LNCAP (cell line): ENCODE measurements around the gene TNFRSF13B.

ENCODE experiments used
- CTCF ChIP-seq: fragments of 450-650 bp; IDR thresholded peaks from 2 replicates; pipeline ENCODE4 v1.5.1; 2017; ENCODE audit warnings: mild to moderate bottlenecking

The TNFRSF13B gene

GRCh38 chr17:16919663-16920627 is 52.0 kb downstream of the TNFRSF13B start:
- TF ChIP-seq CTCF, result no peak

GRCh38 chr17:16918443-16918842 is 53.5 kb downstream of the TNFRSF13B start:
- TF ChIP-seq CTCF, result no peak

- TF ChIP-seq CTCF, result no peak
Measured at GRCh38 chr17:16917671-16918394, 54.1 kb downstream of the TNFRSF13B start.

GRCh38 chr17:16916557-16916920 is 55.4 kb downstream of the TNFRSF13B start:
- TF ChIP-seq CTCF, result no peak

GRCh38 chr17:16915752-16916556 is 56.0 kb downstream of the TNFRSF13B start:
- TF ChIP-seq CTCF, result peak; percentile 34; the same call in 1 of the 2 replicates

GRCh38 chr17:16913463-16913862 is 58.5 kb downstream of the TNFRSF13B start:
- no peak for TF ChIP-seq CTCF
